Measurements from ENCODE around the gene CLCC1. TPM values are rescaled to one million over a fixed set of nuclear protein-coding genes. Genes with fewer than 3 reads are reported as not detected.

CLCC1 gene
- total RNA-seq, 1 experiment from 2014 or later = 60.2 TPM

DNA sequence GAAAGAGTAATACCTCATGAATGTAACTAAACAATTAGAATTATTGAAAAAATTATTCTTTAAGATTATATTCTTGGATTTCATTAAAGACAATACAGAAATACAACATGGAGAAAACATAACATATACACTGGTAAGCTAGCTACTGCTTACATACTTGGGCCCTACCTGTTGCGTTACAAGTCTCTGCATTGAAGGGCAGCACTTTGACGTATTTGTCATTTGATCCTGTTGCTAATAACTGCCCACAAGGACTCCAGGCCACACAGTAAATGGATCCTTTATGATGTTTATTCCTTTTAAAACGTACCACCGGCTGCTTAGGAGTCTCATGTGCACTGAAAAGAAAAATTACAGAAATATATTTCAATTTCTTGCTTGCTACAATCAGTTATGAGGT lies 19.8 kb upstream of the CLCC1 start:
- TF ChIP-seq EZH2 (IDR thresholded peaks at IDR 0.05; ENCODE audit: borderline replicate concordance, low read depth, low read length, poor library complexity, severe bottlenecking) = no peak
- TF ChIP-seq, protein P1, sequence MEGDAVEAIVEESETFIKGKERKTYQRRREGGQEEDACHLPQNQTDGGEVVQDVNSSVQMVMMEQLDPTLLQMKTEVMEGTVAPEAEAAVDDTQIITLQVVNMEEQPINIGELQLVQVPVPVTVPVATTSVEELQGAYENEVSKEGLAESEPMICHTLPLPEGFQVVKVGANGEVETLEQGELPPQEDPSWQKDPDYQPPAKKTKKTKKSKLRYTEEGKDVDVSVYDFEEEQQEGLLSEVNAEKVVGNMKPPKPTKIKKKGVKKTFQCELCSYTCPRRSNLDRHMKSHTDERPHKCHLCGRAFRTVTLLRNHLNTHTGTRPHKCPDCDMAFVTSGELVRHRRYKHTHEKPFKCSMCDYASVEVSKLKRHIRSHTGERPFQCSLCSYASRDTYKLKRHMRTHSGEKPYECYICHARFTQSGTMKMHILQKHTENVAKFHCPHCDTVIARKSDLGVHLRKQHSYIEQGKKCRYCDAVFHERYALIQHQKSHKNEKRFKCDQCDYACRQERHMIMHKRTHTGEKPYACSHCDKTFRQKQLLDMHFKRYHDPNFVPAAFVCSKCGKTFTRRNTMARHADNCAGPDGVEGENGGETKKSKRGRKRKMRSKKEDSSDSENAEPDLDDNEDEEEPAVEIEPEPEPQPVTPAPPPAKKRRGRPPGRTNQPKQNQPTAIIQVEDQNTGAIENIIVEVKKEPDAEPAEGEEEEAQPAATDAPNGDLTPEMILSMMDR (conservative IDR thresholded peaks at IDR 0.05; ENCODE audit: low read depth, low read length) = no peak
- peaks cover 10% of the 10 kb centered on the region for H3K36me3 ChIP-seq (ENCODE audit: insufficient read depth, low read length, poor library complexity, severe bottlenecking)
- no peak overlapping the region for H3K27ac ChIP-seq (ENCODE audit: low read depth, low read length, poor library complexity, severe bottlenecking)
- no peak for DNase-seq (ENCODE audit: low spot score)
- H3K4me3 ChIP-seq (ENCODE audit: low read depth, low read length, poor library complexity, severe bottlenecking) = no peak overlapping the region
- intact Hi-C loops (cut with micrococcal nuclease; ENCODE audit: unreplicated experiment) = no loop called here
- H3K4me1 ChIP-seq (ENCODE audit: insufficient read depth, low read length, poor library complexity, severe bottlenecking) = no peaks in the 10 kb centered on the region
- H3K9me3 ChIP-seq (ENCODE audit: low read depth, low read length, poor library complexity, severe bottlenecking) = no peaks in the 10 kb centered on the region
- no peaks in the 10 kb centered on the region for H3K27me3 ChIP-seq (replicated peaks; ENCODE audit: insufficient read depth, low read depth, low read length, poor library complexity)
- POLR2A ChIA-PET (ENCODE audit: low non-redundant PET) = interaction anchor here (0.7 kb wide), 1 partner anchor 14 kb away, joined by 3 read pairs; no protein-coding TSS in a partner anchor
- CTCF ChIA-PET = no interaction called here
- BruUV-seq (replicated peaks) = no TSS peak

DNA sequence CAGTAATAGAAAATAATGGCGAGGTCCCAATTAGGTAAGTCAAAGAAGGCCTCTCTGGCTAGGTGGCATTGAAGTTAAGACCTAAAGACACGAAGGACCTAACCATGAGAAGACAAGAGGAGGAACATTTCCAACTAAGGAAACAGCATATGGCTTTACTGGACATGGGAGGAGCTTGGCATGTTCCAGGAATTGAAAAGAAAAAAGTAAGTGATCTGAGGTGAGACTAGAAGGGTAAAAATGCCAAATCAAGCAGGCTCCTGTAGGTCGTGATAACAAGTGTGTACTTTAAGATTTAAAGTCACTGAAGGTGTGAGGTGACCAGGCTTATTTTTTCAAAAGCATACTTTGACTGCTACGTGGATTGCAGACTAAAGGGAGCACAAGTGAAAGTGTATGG lies 13.4 kb upstream of the CLCC1 start:
- Histone ChIP-seq H3K4me3 (ENCODE audit: low read depth, low read length, poor library complexity, severe bottlenecking) (no peak overlapping the region), H3K9me3 (ENCODE audit: low read depth, low read length, poor library complexity, severe bottlenecking) (no peaks in the 10 kb centered on the region), H3K36me3 (ENCODE audit: insufficient read depth, low read length, poor library complexity, severe bottlenecking) (peaks cover 2% of the 10 kb centered on the region), H3K27me3 (replicated peaks; ENCODE audit: insufficient read depth, low read depth, low read length, poor library complexity) (no peaks in the 10 kb centered on the region), H3K4me1 (ENCODE audit: insufficient read depth, low read length, poor library complexity, severe bottlenecking) (no peaks in the 10 kb centered on the region), H3K27ac (ENCODE audit: low read depth, low read length, poor library complexity, severe bottlenecking) (no peak overlapping the region)
- intact Hi-C loops (cut with micrococcal nuclease; ENCODE audit: unreplicated experiment) = no loop called here
- CTCF ChIA-PET = no interaction called here
- DNase-seq (ENCODE audit: low spot score) = no peak
- no TSS peak for BruUV-seq (replicated peaks)
- TF ChIP-seq, protein P1 (conservative IDR thresholded peaks at IDR 0.05; ENCODE audit: low read depth, low read length) = no peak
- TF ChIP-seq EZH2 (IDR thresholded peaks at IDR 0.05; ENCODE audit: borderline replicate concordance, low read depth, low read length, poor library complexity, severe bottlenecking) = no peak
- POLR2A ChIA-PET (ENCODE audit: low non-redundant PET) = no interaction called here

DNA sequence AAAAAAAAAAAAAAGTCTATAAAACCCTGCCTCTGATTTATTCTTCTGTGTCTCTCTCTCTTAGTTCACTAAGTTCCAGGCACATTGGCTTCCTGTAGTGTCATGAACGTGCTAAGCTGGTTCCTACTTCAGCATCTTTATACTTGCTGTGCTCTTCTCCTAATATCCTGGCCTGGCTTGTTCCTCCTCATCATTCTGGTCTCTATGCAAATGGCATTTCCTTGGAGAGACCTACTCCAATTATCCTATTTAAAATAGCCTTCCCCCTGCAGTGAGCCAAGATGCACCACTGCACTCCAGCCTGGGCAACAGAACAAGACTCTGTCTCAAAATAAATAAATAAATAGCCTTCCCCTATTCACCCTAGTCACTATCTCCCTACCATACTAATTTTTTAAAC lies 9.7 kb upstream of the CLCC1 start:
- DNase-seq (ENCODE audit: low spot score) = no peak
- TF ChIP-seq, protein P1 (conservative IDR thresholded peaks at IDR 0.05; ENCODE audit: low read depth, low read length) = no peak
- Histone ChIP-seq H3K36me3 (ENCODE audit: insufficient read depth, low read length, poor library complexity, severe bottlenecking) (peaks cover 9% of the 10 kb centered on the region), H3K4me1 (ENCODE audit: insufficient read depth, low read length, poor library complexity, severe bottlenecking) (no peaks in the 10 kb centered on the region), H3K9me3 (ENCODE audit: low read depth, low read length, poor library complexity, severe bottlenecking) (no peaks in the 10 kb centered on the region), H3K27ac (ENCODE audit: low read depth, low read length, poor library complexity, severe bottlenecking) (no peak overlapping the region), H3K4me3 (ENCODE audit: low read depth, low read length, poor library complexity, severe bottlenecking) (no peak overlapping the region), H3K27me3 (replicated peaks; ENCODE audit: insufficient read depth, low read depth, low read length, poor library complexity) (no peaks in the 10 kb centered on the region)
- CTCF ChIA-PET = no interaction called here
- intact Hi-C loops (cut with micrococcal nuclease; ENCODE audit: unreplicated experiment) = no loop called here
- POLR2A ChIA-PET (ENCODE audit: low non-redundant PET) = no interaction called here
- BruUV-seq (replicated peaks) = no TSS peak

Measured in A673 (cell line).